GM19035 (cell line): Measurements from ENCODE around the gene HHEX.
"Not testable (repeated sequence)": the region's sequence is repeated elsewhere in the genome, so short reads cannot be mapped to it uniquely, and the experiment has no call there.

Source experiments
- ATAC-seq: cut with Tn5 transposase; IDR thresholded peaks from one replicate; pipeline ENCODE4 v1.9.1; 2021; ENCODE audit not compliant: unreplicated experiment

The HHEX gene

DNA sequence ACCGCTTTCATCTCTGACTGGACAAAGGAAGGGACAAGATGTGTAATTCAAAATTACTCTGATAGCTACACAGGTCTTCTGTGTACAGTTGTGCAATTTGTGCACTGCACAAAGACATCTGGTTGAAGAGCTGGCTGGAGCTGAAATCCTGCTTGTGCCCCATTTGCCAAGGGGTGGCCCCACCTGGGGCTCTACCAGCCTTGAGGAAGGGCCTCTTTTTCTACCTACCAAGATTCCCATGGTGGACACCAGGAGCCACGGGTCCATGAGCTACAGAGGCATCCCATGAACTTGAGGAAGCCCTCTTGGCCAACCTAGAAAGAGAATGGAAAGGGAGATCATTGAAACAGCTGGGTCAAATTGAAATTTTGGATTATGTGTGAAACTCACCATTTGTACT lies 43.2 kb downstream of the HHEX start:
- no peak for ATAC-seq

DNA sequence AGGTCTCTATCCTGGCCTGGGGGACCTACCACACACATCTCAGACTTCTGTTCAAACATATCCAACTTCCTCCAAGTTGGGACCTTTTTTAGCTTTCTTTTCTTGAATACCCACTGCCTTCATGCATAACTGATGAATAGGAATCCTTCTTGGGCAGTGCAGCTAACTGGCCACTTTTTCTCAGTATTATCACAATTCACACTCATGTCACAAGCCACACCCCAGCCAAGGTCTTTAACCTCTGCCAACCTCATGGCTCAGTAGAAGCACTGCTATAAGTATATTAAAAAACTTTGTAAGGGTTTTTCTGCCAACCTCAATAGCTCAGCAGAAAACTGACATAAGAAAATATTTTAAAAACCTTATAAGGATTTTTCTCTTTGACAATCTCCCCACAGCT lies 44.5 kb downstream of the HHEX start:
- ATAC-seq, result no peak

- ATAC-seq, result no peak
Observed at GRCh38 chr10:92735938-92736337, 46.2 kb downstream of the HHEX start.

DNA sequence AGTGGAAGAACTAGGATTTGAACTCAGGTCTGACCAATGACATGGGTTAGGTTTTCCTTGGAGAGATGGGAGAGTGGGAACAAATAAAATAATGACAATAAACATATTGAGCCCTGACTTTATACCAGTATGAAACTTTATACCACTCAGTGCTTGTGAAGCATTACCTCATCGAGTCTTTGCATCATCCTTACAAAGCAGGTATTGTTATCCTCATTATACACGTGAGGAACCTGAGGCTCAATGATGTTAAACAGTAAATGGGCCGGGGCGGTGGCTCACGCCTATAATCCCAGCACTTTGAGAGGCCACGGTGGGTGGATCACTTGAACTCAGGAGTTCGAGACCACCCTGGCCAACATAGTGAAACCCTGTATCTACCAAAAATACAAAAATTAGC lies 47.7 kb downstream of the HHEX start:
- no peak for ATAC-seq

DNA sequence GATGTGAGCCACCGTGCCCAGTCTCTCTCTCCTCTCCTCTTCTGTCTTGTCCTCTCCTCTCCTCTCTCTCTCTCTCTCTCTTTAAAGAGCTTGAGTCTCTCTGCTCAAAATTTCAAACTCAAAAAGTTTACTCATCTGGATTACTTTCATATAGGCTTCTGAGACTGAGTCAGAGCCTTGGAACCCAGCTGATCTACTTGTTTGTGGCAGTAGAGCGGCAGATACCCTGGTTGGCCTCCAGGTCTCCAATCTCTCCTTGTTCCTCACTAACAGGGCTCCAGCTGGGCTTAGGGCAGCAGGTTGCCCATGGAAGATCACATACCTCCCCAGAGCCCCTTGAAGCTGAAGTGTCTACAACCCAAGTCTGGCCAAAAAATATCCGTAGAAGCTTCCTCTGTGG lies 51.0 kb downstream of the HHEX start:
- ATAC-seq, result no peak

GRCh38 chr10:92741741-92742140 lies 52.0 kb downstream of the HHEX start:
- ATAC-seq, result not testable (repeated sequence)

DNA sequence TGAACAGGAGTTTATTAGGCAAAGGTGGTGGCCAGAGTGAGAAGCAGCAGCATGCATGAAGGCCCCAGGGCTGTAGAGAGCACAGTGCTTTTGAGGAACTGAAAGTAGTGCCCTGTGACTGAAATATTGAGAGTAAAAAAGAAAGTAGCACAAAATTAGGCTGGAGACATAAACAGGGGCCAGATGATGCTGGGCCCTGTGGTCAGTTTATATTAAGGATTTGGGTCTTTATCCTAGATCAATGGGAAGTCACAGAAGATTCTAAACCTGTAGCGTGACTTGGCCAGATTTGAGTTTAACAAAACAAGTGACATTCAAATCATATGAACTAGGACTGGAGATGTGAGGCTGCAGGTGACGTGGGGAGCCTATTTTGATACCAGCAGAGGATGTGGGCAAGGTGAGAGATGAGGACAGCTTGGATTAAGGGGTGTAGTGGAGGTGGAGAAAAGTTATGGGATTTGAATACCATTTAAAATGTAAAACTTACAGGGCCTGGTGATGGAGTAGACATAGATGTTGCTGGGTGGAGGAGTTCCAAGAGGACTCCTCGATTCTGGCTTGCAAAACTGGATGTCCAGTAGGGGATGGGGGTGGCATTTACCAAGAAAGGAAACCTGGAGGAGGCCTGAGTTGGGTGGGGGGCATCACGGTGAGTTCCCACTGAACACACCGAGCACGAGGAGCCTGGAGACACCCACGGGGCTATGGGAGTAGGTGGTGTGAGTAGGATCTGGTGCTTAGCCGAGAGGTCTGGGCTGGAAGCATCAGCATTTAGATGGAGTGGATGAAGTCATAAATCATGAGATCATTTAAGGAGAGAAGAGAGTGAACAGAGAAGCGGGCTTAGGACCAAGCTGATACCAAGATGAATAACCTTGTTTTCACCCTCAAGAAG lies 52.8 kb downstream of the HHEX start:
- peak; percentile 98 for ATAC-seq
